ENCODE data around the gene AHNAK2. TPM values are rescaled to one million over a fixed set of nuclear protein-coding genes. Genes with fewer than 3 reads are reported as not detected.
A peak's percentile ranks its signal among the peaks of the same experiment; 100 is the strongest.
"Not testable (repeated sequence)": the region's sequence is repeated elsewhere in the genome, so short reads cannot be mapped to it uniquely, and the experiment has no call there.

AHNAK2 gene
- total RNA-seq, 1 donor from 2014 or later: 26.9 TPM

- TF ChIP-seq CTCF (IDR thresholded peaks at IDR 0.05; ENCODE audit: unreplicated experiment): no peak
- H3K9me3 Mint-ChIP-seq (ENCODE audit: unreplicated experiment): no peaks in the 10 kb centered on the region
- DNase-seq (ENCODE audit: low spot score): no peak
- peaks cover 22% of the 10 kb centered on the region for H3K36me3 Mint-ChIP-seq (ENCODE audit: low read depth, unreplicated experiment)
- H3K27ac Mint-ChIP-seq (ENCODE audit: unreplicated experiment): no peak overlapping the region
- peaks cover 11% of the 10 kb centered on the region for H3K27me3 Mint-ChIP-seq (ENCODE audit: unreplicated experiment)
- peak overlapping the region; percentile 17 for H3K4me3 Mint-ChIP-seq (ENCODE audit: unreplicated experiment)
- H3K4me1 Mint-ChIP-seq (ENCODE audit: unreplicated experiment): peaks cover 3% of the 10 kb centered on the region
Observed at GRCh38 chr14:104953097-104953496, 25.1 kb downstream of the AHNAK2 start.

GRCh38 chr14:104951863-104952657, 26.1 kb downstream of the AHNAK2 start:
- not testable (repeated sequence) for H3K4me1 Mint-ChIP-seq (ENCODE audit: unreplicated experiment); H3K9me3 Mint-ChIP-seq (ENCODE audit: unreplicated experiment); H3K27ac Mint-ChIP-seq (ENCODE audit: unreplicated experiment); H3K4me3 Mint-ChIP-seq (ENCODE audit: unreplicated experiment); DNase-seq (ENCODE audit: low spot score)
- Mint-ChIP-seq H3K27me3 (ENCODE audit: unreplicated experiment) (peaks cover 11% of the 10 kb centered on the region), H3K36me3 (ENCODE audit: low read depth, unreplicated experiment) (peaks cover 24% of the 10 kb centered on the region)

- DNase-seq (ENCODE audit: low spot score); H3K4me1 Mint-ChIP-seq (ENCODE audit: unreplicated experiment); H3K9me3 Mint-ChIP-seq (ENCODE audit: unreplicated experiment); H3K27me3 Mint-ChIP-seq (ENCODE audit: unreplicated experiment); H3K27ac Mint-ChIP-seq (ENCODE audit: unreplicated experiment); H3K4me3 Mint-ChIP-seq (ENCODE audit: unreplicated experiment): not testable (repeated sequence)
- peaks cover 24% of the 10 kb centered on the region for H3K36me3 Mint-ChIP-seq (ENCODE audit: low read depth, unreplicated experiment)
Observed at GRCh38 chr14:104950701-104951100, 27.5 kb downstream of the AHNAK2 start.

GRCh38 chr14:104950021-104950420, 28.2 kb downstream of the AHNAK2 start:
- Mint-ChIP-seq H3K27ac (ENCODE audit: unreplicated experiment) (no peak overlapping the region), H3K36me3 (ENCODE audit: low read depth, unreplicated experiment) (peaks cover 24% of the 10 kb centered on the region), H3K27me3 (ENCODE audit: unreplicated experiment) (peaks cover 6% of the 10 kb centered on the region), H3K9me3 (ENCODE audit: unreplicated experiment) (no peaks in the 10 kb centered on the region), H3K4me3 (ENCODE audit: unreplicated experiment) (no peak overlapping the region), H3K4me1 (ENCODE audit: unreplicated experiment) (no peaks in the 10 kb centered on the region)
- no peak for DNase-seq (ENCODE audit: low spot score)
- TF ChIP-seq CTCF (IDR thresholded peaks at IDR 0.05; ENCODE audit: unreplicated experiment): no peak

GRCh38 chr14:104949406-104949955, 28.7 kb downstream of the AHNAK2 start:
- not testable (repeated sequence) for H3K27ac Mint-ChIP-seq (ENCODE audit: unreplicated experiment); H3K4me1 Mint-ChIP-seq (ENCODE audit: unreplicated experiment); DNase-seq (ENCODE audit: low spot score); H3K27me3 Mint-ChIP-seq (ENCODE audit: unreplicated experiment); H3K4me3 Mint-ChIP-seq (ENCODE audit: unreplicated experiment); H3K9me3 Mint-ChIP-seq (ENCODE audit: unreplicated experiment)
- peaks cover 20% of the 10 kb centered on the region for H3K36me3 Mint-ChIP-seq (ENCODE audit: low read depth, unreplicated experiment)

GRCh38 chr14:104948736-104949031, 29.5 kb downstream of the AHNAK2 start:
- no peak for DNase-seq (ENCODE audit: low spot score)
- H3K4me1 Mint-ChIP-seq (ENCODE audit: unreplicated experiment): no peaks in the 10 kb centered on the region
- no peak overlapping the region for H3K27ac Mint-ChIP-seq (ENCODE audit: unreplicated experiment)
- TF ChIP-seq CTCF (IDR thresholded peaks at IDR 0.05; ENCODE audit: unreplicated experiment): no peak
- H3K9me3 Mint-ChIP-seq (ENCODE audit: unreplicated experiment): no peaks in the 10 kb centered on the region
- H3K4me3 Mint-ChIP-seq (ENCODE audit: unreplicated experiment): no peak overlapping the region
- peaks cover 13% of the 10 kb centered on the region for H3K36me3 Mint-ChIP-seq (ENCODE audit: low read depth, unreplicated experiment)
- peaks cover 4% of the 10 kb centered on the region for H3K27me3 Mint-ChIP-seq (ENCODE audit: unreplicated experiment)

GRCh38 chr14:104947881-104948735, 30.1 kb downstream of the AHNAK2 start:
- peak overlapping the region; percentile 11 for H3K4me3 Mint-ChIP-seq (ENCODE audit: unreplicated experiment)
- not testable (repeated sequence) for H3K9me3 Mint-ChIP-seq (ENCODE audit: unreplicated experiment); H3K36me3 Mint-ChIP-seq (ENCODE audit: low read depth, unreplicated experiment); H3K4me1 Mint-ChIP-seq (ENCODE audit: unreplicated experiment); H3K27ac Mint-ChIP-seq (ENCODE audit: unreplicated experiment); H3K27me3 Mint-ChIP-seq (ENCODE audit: unreplicated experiment); DNase-seq (ENCODE audit: low spot score)

GRCh38 chr14:104947201-104947600, 31.0 kb downstream of the AHNAK2 start:
- not testable (repeated sequence) for H3K36me3 Mint-ChIP-seq (ENCODE audit: low read depth, unreplicated experiment); H3K9me3 Mint-ChIP-seq (ENCODE audit: unreplicated experiment); H3K27ac Mint-ChIP-seq (ENCODE audit: unreplicated experiment); H3K4me1 Mint-ChIP-seq (ENCODE audit: unreplicated experiment); H3K27me3 Mint-ChIP-seq (ENCODE audit: unreplicated experiment); DNase-seq (ENCODE audit: low spot score)
- peak overlapping the region; percentile 11 for H3K4me3 Mint-ChIP-seq (ENCODE audit: unreplicated experiment)

Data from endothelial cell (in vitro differentiated cells).